SK-N-SH treated with all-trans-retinoic acid at 6 μM for 48 hours (cell line): ENCODE measurements around the gene SERGEF.

Source experiments
- ARNTL ChIP-seq: fragments of 450-650 bp; formaldehyde crosslinking; IDR thresholded peaks from 2 replicates; pipeline ENCODE4 v1.5.0; 2020; ENCODE audit warnings: low read depth, mild to moderate bottlenecking, moderate library complexity, borderline replicate concordance
- CSDC2 ChIP-seq: fragments of 250-450 bp; sonication (Bioruptor Pico); IDR thresholded peaks from 2 replicates; pipeline ENCODE4 v1.5.0; 2020; ENCODE audit warnings: mild to moderate bottlenecking, moderate library complexity
- GLIS3 ChIP-seq: fragments of 250-450 bp; sonication (Bioruptor Pico); IDR thresholded peaks from 2 replicates; pipeline ENCODE4 v1.5.0; 2020; ENCODE audit warnings: mild to moderate bottlenecking, moderate library complexity
- TCF4 ChIP-seq: fragments of 250-450 bp; sonication (Bioruptor Pico); IDR thresholded peaks from 2 replicates; pipeline ENCODE4 v1.8.0; 2021; ENCODE audit warnings: mild to moderate bottlenecking, moderate library complexity, borderline replicate concordance
- ZNF8 ChIP-seq: fragments of 450-650 bp; formaldehyde crosslinking; IDR thresholded peaks from 2 replicates; pipeline ENCODE4 v1.5.0; 2020; ENCODE audit warnings: mild to moderate bottlenecking, moderate library complexity

DNA sequence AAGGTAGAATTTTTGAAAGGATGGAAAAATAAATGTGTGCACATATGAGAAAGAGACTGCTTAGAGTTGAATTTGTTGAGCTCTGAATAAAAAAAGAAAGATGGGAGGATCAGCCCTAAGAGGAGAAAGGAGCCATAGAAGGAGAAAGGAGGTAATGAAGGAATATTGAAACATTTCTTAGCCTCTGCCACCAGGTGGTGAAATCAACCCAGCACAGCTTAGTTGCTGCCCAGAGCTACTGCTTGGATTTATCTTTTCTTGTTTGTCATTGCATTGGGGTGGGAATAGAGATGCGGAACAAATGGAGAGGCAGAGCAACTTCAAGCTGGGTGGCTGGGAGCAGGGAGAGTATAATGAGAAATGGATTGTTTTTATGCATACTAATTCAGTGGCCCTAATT, 80.4 kb downstream of the SERGEF start:
- no peak for TF ChIP-seq GLIS3
- no peak for TF ChIP-seq TCF4
- no peak for TF ChIP-seq CSDC2
- no peak for TF ChIP-seq ARNTL
- TF ChIP-seq ZNF8: no peak
